Stimulated activated CD8-positive, alpha-beta memory T cell treated with anti-CD3 and anti-CD28 coated beads, Interleukin-2, amount 100 ng/mL, for 48 hours (primary cell): ENCODE measurements around the gene KCNQ5.

Source experiments
- DNase-seq, 2 donors: peaks; one replicate each; pipeline ENCODE4 v3.0.0-alpha.2; 2020; ENCODE audit warnings: low read depth in 2 of 2

The KCNQ5 gene

DNA sequence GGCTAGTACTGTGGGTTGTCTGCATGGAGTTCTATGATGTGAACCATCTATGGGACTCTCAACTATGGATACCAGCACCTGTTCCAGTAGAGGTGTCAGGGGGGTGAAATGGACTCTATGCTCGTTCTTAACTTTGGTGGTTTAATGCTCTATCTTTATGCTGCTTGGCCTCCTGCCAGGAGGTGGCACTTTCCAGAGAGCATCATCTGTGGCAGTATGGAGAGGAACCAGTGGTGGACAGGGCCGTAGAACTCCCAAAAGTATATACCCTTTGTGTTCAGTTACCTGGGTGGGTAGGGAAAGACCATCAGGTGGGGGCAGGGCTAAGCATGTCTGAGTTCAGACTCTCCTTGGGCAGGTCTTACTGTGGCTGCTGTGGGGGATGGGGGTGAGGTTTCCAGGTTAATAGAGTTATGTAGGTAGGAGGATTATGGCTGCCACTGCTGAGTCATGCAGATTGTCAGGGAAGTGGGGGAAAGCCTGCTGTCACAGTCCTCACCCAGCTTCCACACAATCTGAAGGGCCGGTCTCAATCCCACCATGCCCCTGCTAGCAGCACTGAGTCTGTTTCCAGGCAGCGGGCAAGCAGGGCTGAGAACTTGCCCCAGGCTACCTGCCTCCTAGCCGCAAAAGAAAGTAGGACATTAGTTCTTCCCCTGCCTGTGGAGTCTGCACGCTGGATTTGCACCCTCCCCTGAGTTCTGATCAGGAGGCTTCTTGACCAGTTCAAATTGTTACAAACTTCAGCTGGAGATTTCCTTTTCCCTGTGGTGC is 284.0 kb downstream of the KCNQ5 start:
- no peak for DNase-seq

DNA sequence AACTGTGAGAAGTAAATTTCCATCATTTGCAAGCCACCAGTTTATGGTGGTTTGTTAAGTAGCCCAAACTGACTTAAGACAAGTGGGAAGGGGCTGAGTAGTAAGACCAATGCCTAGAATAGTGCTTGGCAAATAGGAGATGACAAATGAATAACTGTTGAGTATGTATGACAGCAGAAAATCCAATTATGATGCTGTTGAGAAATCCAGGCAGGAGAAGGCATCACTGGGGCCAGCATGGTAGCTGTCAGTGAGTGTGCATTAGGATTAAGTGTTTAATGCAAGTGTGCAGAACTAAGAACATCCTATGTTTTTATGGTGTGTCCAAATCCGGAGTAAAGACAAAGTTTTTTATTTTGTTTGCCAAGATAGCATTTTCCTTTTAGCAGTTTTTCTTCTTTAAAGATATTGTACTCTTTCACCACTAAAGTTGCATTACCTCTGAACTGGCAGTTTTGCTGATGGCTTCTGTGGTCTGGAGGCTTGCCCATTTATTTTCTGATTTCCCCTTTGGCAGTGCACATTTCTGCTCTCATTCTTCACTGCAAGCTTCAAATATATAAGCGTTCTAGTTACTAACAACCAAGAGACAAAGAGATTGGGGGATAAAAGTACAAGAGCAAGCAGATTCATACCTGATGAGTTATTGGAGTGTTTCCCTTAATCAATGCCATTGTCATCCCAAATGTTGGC is 289.7 kb downstream of the KCNQ5 start:
- no peak for DNase-seq

DNA sequence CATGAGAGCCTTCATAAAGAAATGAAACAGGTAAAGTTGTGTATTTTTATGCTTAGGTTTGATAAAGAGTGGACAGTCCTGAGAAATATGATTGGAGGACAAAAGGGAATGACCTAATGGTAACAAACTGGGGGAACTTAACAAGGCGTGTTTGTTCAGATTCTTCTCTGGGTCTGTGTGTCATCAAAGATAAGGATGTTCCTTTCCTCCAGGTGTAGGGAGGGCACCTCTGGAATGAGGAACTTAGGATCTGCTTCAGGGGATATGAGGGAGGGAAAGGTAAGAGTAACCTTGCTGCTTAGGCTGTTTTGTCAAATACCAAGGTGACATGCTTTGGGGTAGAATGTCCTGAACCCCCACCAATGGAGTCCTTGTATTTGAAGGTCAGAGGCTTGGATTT is 291.9 kb downstream of the KCNQ5 start:
- DNase-seq = no peak

DNA sequence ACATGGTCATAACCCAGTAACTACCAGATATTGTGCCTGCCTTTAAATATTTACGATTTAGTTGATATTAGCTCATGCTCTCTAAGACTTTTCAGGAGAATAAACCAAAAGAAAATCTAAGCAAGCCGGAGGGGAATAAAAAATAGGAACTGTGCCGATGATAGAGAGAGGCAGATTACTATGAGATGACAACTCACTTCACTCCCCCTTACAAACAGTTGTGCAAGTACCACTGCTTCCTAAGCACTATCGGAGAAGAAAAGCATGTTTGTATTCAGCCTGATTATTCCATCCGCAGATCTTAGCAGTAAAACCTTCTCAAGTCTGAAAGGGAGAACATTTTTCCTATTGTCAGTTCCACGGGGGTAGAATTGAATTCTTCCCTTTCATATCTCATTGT is 294.4 kb downstream of the KCNQ5 start:
- no peak for DNase-seq

DNA sequence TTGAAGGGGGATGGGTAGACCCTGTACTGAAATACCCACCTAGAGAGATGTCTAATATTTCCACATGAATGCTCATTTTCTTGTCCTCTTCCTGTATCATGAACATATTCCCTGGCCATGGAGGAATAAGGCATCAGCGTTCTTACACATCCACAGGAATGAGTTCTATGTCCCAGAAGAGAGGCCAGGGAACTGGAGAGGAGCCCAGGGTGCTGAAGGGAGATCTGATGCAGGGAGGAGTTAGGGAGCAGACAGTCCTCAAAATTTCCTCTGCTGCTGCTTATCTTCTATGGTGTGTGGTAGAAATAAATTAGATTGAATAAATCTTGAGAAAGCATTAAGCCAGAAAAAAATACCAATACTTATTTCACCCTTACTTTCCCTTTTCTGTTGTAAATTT is 295.0 kb downstream of the KCNQ5 start:
- DNase-seq = no peak

DNA sequence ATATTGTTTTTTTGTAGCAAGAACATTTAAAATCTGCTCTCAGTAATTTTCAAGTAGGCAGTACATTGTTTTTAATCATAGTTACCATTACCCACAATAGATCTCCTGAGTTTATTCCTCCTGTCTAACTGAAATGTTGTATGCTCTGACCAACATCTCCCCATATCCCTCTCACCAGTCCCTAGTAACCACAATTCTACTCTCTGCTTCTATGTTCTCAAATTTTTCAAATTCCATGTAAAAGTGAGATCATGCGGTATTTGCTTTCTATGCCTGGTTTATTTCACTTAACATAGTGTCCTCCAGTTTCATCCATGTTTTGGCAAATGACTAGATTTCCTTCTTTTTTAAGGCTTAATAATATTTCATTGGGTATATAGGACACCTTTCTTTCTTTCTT is 300.5 kb downstream of the KCNQ5 start:
- no peak for DNase-seq

DNA sequence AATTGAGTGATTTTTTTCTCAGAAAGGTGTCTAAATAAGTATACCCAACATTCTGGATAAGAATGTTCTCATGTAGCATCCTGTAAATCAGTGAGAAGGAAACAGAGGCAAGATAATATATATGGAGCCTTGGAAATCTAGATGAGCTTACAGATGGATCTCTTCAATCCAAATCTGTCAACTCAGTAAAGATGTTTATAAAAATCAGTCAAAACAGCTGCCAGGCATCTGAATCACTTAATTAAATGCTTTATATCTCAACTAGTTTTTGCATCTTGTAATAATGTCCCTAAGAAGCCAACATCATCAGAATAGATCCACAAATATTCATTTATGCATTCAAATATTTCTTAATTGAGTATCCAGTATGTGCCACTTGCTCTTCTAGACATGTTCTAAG is 303.3 kb downstream of the KCNQ5 start:
- DNase-seq = no peak

DNA sequence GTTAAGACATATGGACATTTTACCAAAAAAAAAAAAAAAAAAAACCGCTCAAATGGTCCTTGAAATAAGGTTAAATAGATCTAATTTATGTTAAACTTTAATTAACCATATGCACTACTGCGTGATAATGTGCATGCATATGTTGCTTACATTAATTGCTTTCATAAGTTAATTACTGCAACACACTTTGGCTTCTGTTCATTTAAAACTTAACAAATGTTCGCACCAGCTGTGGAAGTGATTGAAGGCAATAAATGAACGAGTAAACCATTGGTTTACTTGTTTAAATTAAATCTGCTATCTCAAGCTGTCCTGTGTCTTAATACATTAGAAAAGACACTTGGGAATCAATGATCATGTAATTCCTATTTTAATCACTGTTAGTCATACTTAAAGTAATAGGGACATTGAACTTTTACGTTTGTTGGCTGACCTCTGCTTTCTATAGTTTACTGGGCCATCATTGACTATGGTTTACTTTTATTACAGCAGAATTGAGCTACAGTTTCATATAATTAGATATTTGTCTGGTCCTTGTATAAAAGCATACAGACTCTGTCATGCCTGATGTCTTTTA is 308.8 kb downstream of the KCNQ5 start:
- no peak for DNase-seq

DNA sequence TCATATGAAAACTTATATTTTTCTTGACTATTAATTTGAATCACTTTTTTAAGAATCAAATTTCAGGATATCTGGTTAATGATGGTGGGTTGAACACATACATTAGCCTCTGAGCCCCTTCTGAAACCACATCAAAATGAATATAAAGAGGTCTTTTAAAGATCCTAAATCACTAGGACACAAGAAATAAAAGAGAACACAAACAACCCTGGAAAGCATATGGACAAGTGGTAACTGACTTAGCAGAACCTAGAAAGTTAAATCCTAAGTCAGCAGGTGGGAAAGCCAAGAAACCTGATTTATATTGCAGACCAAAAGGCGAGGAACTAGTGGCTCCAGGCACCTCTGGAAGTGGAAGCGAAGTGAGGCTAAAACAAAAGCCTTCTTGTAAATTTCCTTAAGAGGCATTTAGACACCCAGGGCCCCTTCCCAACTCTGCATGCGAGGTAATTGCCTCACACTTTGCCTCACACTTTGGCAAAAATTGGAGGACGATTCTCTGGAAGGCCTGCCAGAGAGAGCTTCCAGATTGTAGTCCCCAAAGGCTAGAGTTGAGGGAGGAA is 309.5 kb downstream of the KCNQ5 start:
- no peak for DNase-seq

DNA sequence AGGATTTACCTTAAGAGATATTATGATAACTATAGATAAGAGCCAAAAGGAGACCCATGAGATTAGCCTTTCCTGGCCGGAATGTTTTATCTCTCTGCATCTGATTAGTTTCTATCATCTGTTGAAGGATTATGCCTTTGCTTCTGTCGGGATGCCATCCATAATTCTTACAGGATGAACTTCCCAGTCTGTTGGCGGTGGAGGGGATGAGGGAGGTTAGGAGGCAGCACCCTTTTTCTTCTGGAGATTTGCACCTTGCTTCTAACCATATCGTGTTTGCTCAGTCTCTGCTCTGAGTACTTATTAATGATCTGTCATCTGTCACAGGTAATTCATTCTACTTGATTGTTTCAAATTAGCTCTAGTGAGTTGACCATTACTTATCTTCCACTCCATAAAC is 311.4 kb downstream of the KCNQ5 start:
- no peak for DNase-seq

DNA sequence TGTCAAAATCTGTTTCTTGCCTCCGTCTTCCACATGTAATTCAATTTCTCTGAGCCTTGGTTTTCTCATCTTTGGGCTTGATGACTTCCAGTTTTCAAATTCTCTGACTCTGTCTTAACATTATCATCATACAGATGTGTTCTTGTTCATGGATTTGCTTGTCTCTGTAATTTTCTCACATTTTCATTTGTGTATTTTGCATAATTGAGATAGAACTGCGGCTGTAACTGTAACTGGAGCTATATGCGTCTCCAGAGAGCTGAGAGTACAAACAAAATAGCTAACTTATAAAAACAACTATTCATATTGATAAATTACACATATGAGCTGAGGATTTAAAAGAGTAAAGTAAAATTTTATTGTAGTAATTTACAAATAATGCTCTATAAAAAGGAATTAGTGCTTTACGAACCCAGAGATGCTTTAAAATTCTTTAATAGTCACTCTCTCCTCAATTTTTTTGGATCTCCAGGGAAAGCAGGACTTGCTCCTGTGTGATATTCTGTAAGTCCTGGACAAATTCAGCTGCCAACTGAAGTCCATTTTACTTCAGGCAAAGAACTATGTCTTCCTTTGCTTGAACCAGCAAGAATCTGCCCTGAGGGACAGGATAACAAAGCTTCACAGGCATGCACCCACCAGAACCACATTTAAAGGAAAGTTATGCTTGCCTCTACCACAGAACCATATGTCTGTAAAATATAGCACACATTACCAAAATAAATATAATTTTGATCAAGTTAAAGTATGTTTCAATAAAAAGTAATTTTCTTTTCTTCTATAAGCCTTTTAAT is 315.1 kb downstream of the KCNQ5 start:
- DNase-seq = no peak

DNA sequence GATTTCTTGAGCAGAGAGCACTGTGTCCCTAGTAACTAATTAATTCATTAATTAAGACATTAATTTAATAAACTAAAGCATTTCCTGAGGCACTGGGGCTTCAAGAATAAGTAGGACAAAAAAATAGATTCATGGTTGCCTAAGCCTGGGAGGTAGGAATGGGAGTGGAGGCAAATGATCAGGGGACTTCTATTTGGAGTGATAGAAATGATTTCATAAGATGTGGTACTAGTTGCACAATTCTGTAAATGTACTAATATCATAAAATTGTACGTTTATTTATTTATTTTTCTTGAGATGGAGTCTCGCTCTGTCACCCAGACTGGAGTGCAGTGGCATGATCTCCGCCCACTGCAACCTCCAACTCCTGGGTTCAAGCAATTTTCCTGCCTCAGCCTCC is 316.2 kb downstream of the KCNQ5 start:
- DNase-seq = no peak

DNA sequence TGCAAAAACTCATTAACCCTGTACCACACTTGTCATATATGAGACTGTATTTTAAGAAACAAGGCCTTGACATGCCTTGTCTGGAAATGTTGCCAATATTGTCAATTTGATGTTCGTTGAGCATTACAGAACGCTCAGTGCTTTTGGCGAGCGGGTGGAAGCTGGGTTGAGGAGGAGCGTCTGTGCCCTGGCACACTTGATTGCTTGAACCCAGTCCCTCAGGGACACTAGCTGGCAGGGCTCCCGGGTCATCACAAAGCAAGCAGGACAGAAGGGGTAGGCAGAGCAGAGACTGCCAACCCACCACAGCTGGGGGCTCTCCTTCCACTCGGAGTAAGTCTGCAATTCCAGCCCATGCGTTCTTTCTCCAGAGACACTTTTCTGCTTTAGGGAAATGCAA is 317.1 kb downstream of the KCNQ5 start:
- no peak for DNase-seq

DNA sequence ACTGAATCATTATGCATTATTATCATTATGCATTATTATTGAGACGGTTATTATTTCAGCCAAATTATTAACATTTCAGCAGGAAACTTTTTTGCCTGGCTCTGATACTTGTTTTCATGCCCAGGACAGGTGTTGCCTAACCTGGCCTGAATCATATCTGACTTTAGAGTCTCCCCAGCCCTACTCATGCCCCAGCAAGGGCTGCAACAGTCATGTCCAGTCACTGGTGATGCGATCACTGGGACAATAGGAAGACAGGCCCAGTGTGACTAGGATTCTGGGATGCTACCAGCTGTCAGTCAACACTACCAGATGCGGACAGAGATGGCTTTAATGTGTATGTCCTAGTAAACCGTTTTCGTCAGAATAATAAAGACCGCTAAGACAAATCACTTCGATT is 318.4 kb downstream of the KCNQ5 start:
- DNase-seq = no peak

DNA sequence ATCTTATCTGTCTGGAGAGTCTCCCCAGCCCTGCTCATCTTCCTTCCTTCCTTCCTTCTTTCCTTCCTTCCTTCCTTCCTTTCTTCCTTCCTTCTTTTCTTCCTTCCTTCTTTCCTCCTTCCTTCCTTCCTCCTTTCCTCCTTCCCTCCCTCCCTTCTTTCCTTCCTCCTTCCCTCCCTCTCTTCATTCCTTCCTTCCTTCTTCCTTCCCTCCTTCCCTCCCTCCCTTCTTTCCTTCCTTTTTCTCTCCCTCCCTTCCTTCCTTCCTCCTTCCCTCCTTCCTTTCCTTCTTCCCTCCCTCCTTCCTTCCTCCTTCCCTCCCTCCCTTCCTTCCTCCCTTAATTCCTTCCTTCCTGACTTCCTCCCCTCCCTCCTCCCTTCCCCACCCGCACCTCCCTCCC is 319.4 kb downstream of the KCNQ5 start:
- DNase-seq = no peak

DNA sequence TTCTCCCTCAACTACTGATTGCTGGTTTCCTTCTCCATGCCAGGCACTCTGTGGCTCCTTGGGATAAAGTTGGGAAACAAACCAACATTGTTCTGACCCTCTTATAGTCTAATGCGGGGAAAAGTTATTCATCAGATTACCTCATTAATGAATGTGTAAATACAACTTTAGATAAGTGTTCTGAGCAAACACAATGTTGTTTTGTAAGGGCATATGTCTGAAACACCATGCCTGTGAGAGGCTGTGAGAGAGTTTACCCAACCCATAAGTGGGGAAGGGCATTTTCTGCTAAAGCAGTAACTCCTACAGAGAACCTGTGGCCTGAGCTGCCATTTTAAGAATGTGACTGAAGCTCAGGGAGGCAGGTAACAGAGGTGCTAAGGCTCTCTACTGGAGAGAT is 319.9 kb downstream of the KCNQ5 start:
- DNase-seq = no peak

DNA sequence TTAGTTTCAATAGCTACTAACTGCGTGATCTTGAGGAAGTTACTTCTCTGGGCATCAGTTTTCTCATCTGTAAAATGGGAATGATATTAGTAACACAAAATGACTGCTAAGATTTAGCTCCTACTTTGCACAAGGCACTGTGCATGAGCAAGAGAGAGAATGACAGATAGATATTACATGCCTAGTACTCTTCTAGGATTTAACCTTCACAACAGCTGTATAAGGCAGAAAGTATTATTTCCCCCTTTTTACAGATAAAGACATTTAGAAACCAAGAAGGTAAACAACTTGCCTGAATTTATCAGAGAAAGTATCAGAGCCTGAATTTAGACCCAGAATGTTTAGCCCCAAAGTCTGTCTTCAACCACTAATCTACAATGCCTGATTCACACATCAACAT is 321.8 kb downstream of the KCNQ5 start:
- no peak for DNase-seq

DNA sequence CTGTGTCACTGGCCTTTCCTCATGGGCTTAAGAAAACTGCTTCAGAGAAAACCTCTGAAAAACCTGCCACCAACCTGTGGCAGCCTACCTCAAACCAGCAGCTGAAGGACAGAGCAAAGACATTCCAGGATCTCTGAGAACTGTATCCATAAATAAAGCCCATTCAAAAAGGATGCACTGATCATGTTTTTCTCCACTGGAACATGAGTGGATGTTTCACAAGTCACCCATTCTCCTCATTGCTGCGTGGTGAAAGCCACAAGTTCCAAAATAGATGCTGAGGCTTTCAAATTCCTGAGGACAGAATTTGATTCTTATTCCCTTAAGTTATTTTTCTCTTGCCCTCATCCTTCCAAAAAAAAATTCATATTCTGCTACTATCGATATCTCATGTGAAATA is 322.8 kb downstream of the KCNQ5 start:
- no peak for DNase-seq

DNA sequence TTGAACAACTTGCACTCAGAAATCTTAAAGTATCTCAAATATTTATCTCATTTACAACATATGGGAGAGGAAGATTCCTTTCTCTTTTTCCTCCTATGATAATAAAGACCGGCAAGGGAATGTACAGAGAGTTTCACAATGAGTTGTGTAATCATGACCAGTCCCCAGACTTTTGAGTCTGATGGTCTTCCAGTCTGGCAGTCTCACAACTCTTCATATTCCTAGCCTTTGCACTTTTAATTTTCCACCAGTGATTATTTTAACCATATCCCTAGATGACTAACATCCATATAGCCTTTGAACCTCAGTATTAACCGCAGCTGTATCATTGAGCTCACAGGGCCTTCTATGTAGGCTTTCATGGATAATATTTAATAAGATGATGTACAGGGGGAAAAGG is 324.9 kb downstream of the KCNQ5 start:
- no peak for DNase-seq

DNA sequence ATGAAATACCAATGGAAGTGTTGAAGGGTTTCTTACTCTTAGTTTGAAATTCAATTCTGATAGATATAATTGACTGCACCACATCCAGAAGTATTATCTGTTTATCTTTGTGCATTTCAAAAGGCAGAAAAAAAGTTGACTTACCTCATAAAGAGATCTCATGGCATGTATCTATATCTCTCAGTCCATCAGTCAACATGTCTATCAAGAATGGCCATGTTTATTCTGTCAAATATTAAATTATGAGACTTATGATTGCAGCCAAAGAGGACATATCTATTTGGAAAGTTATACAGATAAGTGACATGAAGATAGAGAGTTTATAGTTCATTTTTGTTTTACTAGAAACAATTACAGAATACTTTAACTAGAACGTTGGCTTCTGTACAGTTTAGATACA is 325.7 kb downstream of the KCNQ5 start:
- no peak for DNase-seq

DNA sequence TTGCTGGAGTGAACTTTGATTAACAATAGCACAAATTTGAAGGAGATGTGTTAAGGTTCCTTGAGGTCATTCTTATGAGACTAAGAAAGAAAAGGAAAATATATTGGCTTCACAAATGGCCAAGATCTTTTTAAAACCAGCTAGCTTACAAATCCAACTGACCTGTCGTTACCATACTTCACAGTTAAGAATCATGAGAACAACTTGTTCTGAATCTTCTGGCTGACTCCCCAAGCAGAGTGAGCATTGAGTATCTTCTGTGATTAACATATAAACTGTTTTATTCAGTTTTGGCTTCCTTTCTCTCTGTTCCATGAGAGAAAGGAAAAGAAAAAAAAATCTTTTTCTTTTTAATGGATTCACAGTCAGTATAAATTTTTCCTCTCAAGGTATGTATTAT is 326.3 kb downstream of the KCNQ5 start:
- no peak for DNase-seq
